ENCODE data around the gene PDHB. TPM values are rescaled to one million over a fixed set of nuclear protein-coding genes. Genes with fewer than 3 reads are reported as not detected.

PDHB gene
- total and polyA plus RNA-seq, 2 donors (not counting 1 experiment from before 2014, with no cell fraction given) = 69.9 to 201 TPM

DNA sequence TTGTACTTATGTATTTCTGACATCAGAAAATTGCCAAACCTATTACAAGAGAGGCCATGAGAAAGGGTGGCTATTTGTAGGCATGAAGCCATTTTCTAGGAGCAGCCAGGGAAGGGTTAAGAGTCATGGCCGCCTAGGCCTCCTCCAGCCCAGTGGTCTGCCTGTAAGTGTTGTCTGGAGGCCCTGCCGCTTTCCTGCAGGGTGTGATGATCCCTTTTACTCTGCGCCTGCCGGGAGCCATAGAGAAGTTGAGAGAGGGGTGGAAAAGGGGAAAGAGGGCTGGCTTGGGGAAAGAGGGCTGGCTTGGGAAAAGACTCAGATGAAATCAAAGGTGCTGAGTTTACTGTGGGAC is 29.2 kb upstream of the PDHB start:
- Histone ChIP-seq H3K27ac (ENCODE audit: insufficient read depth, low read length) (no peak overlapping the region), H3K9ac (ENCODE audit: insufficient read depth, low read length) (no peak overlapping the region), H3K36me3 (ENCODE audit: control insufficient read depth, insufficient read depth, low read length) (no peaks in the 10 kb centered on the region), H3K27me3 (ENCODE audit: control insufficient read depth, insufficient read depth, low read length) (no peaks in the 10 kb centered on the region), H3K79me2 (ENCODE audit: control insufficient read depth, insufficient read depth, low read length) (no peaks in the 10 kb centered on the region), H3K9me3 (ENCODE audit: control insufficient read depth, insufficient read depth, low read depth, low read length) (no peaks in the 10 kb centered on the region), H2AFZ (ENCODE audit: low read length) (no peak overlapping the region), H3K4me3 (replicated peaks in 1 of 4; ENCODE audit: control extremely low read depth in 1 of 4, insufficient read depth in 1 of 4, low read depth in 3 of 4, low read length in 4 of 4) (no peak overlapping the region), H3K4me2 (ENCODE audit: extremely low read depth, insufficient read depth, low read length) (no peak overlapping the region), H4K20me1 (ENCODE audit: control insufficient read depth, extremely low read depth, insufficient read depth, low read length) (no peaks in the 10 kb centered on the region), H3K4me1 (ENCODE audit: control insufficient read depth, extremely low read depth, insufficient read depth, low read length) (peaks cover 5% of the 10 kb centered on the region)
- no peak for TF ChIP-seq EZH2 (IDR thresholded peaks at IDR 0.05; ENCODE audit: low read length, missing control alignments)
- no peak for TF ChIP-seq CTCF (conservative IDR thresholded peaks at IDR 0.05 in 1 of 2, IDR thresholded peaks at IDR 0.05 in 1 of 2; ENCODE audit: low read depth in 1 of 2, low read length in 2 of 2)
- no peak for DNase-seq (ENCODE audit: low read depth in 2 of 2)

- H3K4me2 ChIP-seq (ENCODE audit: extremely low read depth, insufficient read depth, low read length) = no peak overlapping the region
- DNase-seq (ENCODE audit: low read depth in 2 of 2) = no peak
- H3K9me3 ChIP-seq (ENCODE audit: control insufficient read depth, insufficient read depth, low read depth, low read length) = no peaks in the 10 kb centered on the region
- H3K36me3 ChIP-seq (ENCODE audit: control insufficient read depth, insufficient read depth, low read length) = no peaks in the 10 kb centered on the region
- H3K4me1 ChIP-seq (ENCODE audit: control insufficient read depth, extremely low read depth, insufficient read depth, low read length) = peaks cover 5% of the 10 kb centered on the region
- H3K27ac ChIP-seq (ENCODE audit: insufficient read depth, low read length) = no peak overlapping the region
- no peaks in the 10 kb centered on the region for H3K79me2 ChIP-seq (ENCODE audit: control insufficient read depth, insufficient read depth, low read length)
- TF ChIP-seq CTCF (conservative IDR thresholded peaks at IDR 0.05 in 1 of 2, IDR thresholded peaks at IDR 0.05 in 1 of 2; ENCODE audit: low read depth in 1 of 2, low read length in 2 of 2) (no peak), EZH2 (IDR thresholded peaks at IDR 0.05; ENCODE audit: low read length, missing control alignments) (no peak)
- no peak overlapping the region for H2AFZ ChIP-seq (ENCODE audit: low read length)
- H4K20me1 ChIP-seq (ENCODE audit: control insufficient read depth, extremely low read depth, insufficient read depth, low read length) = no peaks in the 10 kb centered on the region
- no peaks in the 10 kb centered on the region for H3K27me3 ChIP-seq (ENCODE audit: control insufficient read depth, insufficient read depth, low read length)
- no peak overlapping the region for H3K9ac ChIP-seq (ENCODE audit: insufficient read depth, low read length)
- H3K4me3 ChIP-seq (replicated peaks in 1 of 4; ENCODE audit: control extremely low read depth in 1 of 4, insufficient read depth in 1 of 4, low read depth in 3 of 4, low read length in 4 of 4) = no peak overlapping the region
These were observed 25.5 kb upstream of the PDHB start for GRCh38 chr3:58459160-58459559.

DNA sequence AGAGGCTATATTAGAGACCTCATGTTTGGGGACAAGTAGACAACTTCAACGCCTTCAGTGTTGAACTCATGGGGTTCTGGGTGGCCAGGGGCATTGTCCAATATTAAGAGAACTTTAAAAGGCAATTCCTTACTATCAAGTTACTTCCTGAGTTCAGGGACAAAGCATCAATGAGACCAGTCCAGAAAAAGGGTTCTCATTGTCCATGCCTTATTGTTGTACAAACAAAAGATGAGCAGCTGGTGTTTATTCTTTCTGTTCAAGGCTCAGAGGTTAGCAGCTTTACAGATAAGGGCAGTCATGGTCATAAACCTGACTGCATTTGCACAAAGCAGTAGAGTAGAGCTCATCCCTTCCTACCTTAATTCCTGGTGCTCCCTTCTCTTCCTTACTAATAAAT is 18.5 kb upstream of the PDHB start:
- H3K4me2 ChIP-seq (ENCODE audit: extremely low read depth, insufficient read depth, low read length) = no peak overlapping the region
- TF ChIP-seq EZH2 (IDR thresholded peaks at IDR 0.05; ENCODE audit: low read length, missing control alignments) (no peak), CTCF (conservative IDR thresholded peaks at IDR 0.05 in 1 of 2, IDR thresholded peaks at IDR 0.05 in 1 of 2; ENCODE audit: low read depth in 1 of 2, low read length in 2 of 2) (no peak)
- no peak overlapping the region for H2AFZ ChIP-seq (ENCODE audit: low read length)
- H3K9ac ChIP-seq (ENCODE audit: insufficient read depth, low read length) = no peak overlapping the region
- H3K4me1 ChIP-seq (ENCODE audit: control insufficient read depth, extremely low read depth, insufficient read depth, low read length) = no peaks in the 10 kb centered on the region
- H3K27ac ChIP-seq (ENCODE audit: insufficient read depth, low read length) = no peak overlapping the region
- no peaks in the 10 kb centered on the region for H3K79me2 ChIP-seq (ENCODE audit: control insufficient read depth, insufficient read depth, low read length)
- H3K36me3 ChIP-seq (ENCODE audit: control insufficient read depth, insufficient read depth, low read length) = no peaks in the 10 kb centered on the region
- no peaks in the 10 kb centered on the region for H3K27me3 ChIP-seq (ENCODE audit: control insufficient read depth, insufficient read depth, low read length)
- no peaks in the 10 kb centered on the region for H3K9me3 ChIP-seq (ENCODE audit: control insufficient read depth, insufficient read depth, low read depth, low read length)
- no peak for DNase-seq (ENCODE audit: low read depth in 2 of 2)
- H3K4me3 ChIP-seq (replicated peaks in 1 of 4; ENCODE audit: control extremely low read depth in 1 of 4, insufficient read depth in 1 of 4, low read depth in 3 of 4, low read length in 4 of 4) = no peak overlapping the region
- no peaks in the 10 kb centered on the region for H4K20me1 ChIP-seq (ENCODE audit: control insufficient read depth, extremely low read depth, insufficient read depth, low read length)
